Measurements from ENCODE around the gene UNC5B.

Gene UNC5B

DNA sequence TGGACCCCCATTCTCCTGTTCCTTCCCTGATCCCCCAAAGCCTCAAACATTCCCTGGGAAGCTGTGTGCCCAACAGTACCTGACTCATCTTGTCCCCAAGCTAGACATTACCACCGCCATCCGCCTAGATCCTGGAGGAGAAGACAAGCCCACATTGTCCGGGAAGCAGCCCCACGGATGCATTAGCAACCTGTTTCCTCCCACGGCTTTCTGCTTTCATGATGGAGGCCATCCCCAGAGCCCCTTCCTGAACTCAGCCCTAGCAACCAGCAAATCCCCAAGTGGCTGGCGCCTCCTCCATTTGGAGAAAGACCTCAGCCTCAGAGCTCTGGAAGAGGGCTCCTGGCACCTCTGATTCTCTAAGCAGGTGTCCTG, 104.4 kb downstream of the UNC5B start:
- H2AFZ ChIP-seq: no peak overlapping the region
- H3K36me3 ChIP-seq (ENCODE audit: control insufficient read depth, insufficient read depth, low read length): no peaks in the 10 kb centered on the region
- no peaks in the 10 kb centered on the region for H3K9me3 ChIP-seq (ENCODE audit: control insufficient read depth, low read length)
- H3K4me1 ChIP-seq: peaks cover 3% of the 10 kb centered on the region
- TF ChIP-seq, protein P1, sequence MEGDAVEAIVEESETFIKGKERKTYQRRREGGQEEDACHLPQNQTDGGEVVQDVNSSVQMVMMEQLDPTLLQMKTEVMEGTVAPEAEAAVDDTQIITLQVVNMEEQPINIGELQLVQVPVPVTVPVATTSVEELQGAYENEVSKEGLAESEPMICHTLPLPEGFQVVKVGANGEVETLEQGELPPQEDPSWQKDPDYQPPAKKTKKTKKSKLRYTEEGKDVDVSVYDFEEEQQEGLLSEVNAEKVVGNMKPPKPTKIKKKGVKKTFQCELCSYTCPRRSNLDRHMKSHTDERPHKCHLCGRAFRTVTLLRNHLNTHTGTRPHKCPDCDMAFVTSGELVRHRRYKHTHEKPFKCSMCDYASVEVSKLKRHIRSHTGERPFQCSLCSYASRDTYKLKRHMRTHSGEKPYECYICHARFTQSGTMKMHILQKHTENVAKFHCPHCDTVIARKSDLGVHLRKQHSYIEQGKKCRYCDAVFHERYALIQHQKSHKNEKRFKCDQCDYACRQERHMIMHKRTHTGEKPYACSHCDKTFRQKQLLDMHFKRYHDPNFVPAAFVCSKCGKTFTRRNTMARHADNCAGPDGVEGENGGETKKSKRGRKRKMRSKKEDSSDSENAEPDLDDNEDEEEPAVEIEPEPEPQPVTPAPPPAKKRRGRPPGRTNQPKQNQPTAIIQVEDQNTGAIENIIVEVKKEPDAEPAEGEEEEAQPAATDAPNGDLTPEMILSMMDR (IDR thresholded peaks at IDR 0.05): no peak
- H3K4me2 ChIP-seq (ENCODE audit: low read length): no peak overlapping the region
- no peaks in the 10 kb centered on the region for H3K27me3 ChIP-seq (ENCODE audit: control insufficient read depth, insufficient read depth, low read length)
- no peaks in the 10 kb centered on the region for H3K79me2 ChIP-seq
- no peak overlapping the region for H3K4me3 ChIP-seq (ENCODE audit: low read depth, low read length)
- no peak overlapping the region for H3K9ac ChIP-seq
- H3K27ac ChIP-seq: no peak overlapping the region

DNA sequence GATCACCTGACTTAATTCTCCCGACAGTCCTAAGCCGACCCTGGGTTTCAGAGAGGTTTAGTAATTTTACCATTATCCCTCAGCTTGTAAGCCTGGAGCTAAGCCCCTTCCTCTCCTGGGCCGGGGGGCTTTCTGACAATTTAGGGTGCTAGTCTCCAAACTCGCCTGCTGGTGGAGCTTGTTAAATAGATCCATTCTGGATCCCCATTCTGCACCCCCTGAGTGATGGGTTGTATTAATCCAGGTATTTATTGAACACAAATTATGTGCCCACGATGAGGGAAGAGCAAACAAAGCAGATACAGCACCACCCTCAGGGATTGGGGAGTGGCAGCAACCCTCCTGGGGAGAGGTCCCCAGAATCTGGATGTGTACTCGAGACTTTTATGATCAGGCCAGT, 105.4 kb downstream of the UNC5B start:
- Histone ChIP-seq H3K4me1 (peaks cover 3% of the 10 kb centered on the region), H3K27ac (no peak overlapping the region), H2AFZ (no peak overlapping the region), H3K9me3 (ENCODE audit: control insufficient read depth, low read length) (no peaks in the 10 kb centered on the region), H3K4me3 (ENCODE audit: low read depth, low read length) (no peak overlapping the region), H3K79me2 (no peaks in the 10 kb centered on the region), H3K9ac (no peak overlapping the region), H3K27me3 (ENCODE audit: control insufficient read depth, insufficient read depth, low read length) (no peaks in the 10 kb centered on the region), H3K36me3 (ENCODE audit: control insufficient read depth, insufficient read depth, low read length) (no peaks in the 10 kb centered on the region), H3K4me2 (ENCODE audit: low read length) (no peak overlapping the region)
- TF ChIP-seq, protein P1 (IDR thresholded peaks at IDR 0.05): no peak

DNA sequence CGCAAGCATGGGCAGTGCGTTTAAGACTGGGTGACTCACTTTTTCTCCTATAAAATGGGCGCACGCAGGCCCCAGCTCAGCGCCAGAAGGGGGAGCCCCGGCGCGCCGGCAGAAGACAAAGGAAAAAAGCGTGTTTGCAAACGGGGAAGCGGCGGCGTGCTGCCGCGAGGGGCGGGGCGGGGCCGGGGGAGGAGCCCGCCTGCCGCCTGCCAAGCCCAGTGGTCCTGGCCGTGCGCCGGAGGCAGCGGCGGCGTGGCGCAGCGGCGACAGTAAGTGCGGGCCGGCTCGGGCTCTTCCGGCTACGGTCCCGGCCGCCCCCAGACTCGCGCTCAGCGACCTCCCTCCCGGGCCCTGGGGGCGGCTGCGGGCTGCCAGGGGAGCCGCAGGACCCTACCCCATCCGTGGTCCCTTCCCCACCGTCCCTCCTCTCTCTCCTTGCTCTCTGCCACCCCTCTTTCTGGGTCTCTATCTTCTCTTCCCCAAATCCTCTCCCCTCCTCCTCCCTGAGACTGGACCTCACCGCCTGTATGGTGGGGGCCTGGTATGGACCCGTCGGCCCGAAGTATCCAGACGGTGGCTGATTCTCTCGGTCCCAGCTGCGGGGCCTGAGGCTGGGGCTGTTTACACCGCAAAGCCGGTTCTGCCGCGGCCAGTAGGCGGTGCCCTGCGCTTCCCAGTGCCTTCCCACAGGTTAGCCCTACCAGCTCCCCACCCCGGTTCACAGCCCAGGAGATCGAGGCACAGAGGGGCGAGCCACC, 106.9 kb downstream of the UNC5B start, which contains the start of gene SLC29A3:
Gene SLC29A3, plus strand, starts transcription at position 218 of the 758 bp plus-strand sequence. Its CDS starts 51 bp downstream, at position 269.
- TF ChIP-seq, protein P1 (IDR thresholded peaks at IDR 0.05): peak; percentile 66
- H2AFZ ChIP-seq: peak within 1 kb of the TSS; percentile 99
- H3K27me3 ChIP-seq (ENCODE audit: control insufficient read depth, insufficient read depth, low read length): no peaks in the 10 kb centered on the region
- no peaks in the 10 kb centered on the region for H3K79me2 ChIP-seq
- no peaks in the 10 kb centered on the region for H3K36me3 ChIP-seq (ENCODE audit: control insufficient read depth, insufficient read depth, low read length)
- peak within 1 kb of the TSS; percentile 97 for H3K4me2 ChIP-seq (ENCODE audit: low read length)
- H3K27ac ChIP-seq: peak within 1 kb of the TSS; percentile 1
- peaks cover 3% of the 10 kb centered on the region for H3K4me1 ChIP-seq
- H3K9me3 ChIP-seq (ENCODE audit: control insufficient read depth, low read length): no peaks in the 10 kb centered on the region
- no peak within 1 kb of the TSS for H3K9ac ChIP-seq
- H3K4me3 ChIP-seq (ENCODE audit: low read depth, low read length): peak within 1 kb of the TSS; percentile 90

DNA sequence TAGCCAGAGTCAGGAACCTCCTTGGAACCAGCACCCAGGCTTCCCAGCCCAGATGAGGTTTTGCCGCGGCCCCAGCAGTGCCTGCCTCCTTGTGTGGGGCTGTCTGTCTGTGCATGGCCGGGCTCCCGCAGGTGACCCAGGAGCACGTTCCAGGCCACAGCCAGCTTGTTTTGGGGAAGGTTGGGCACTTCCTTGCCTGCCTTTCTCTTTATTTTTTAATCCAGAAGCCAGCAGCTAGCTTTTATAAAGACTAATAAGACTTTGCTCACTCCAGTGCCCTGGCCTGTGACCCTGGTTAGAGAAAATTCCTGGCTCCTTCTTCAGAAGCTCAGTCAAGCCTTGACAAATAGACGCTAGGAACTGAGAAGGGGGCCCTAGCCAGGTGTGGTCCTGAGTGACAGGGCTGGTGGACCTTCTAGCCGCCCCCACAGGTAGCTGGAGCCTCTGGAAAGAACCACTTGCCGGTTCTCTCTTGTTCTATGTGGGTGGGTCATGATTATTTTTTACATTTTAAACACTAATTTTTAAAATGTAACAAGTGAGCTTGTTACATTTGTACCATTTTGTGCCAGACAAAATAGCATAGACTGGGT, 107.5 kb downstream of the UNC5B start:
- TF ChIP-seq, protein P1 (IDR thresholded peaks at IDR 0.05): no peak
- peak overlapping the region; percentile 99 for H2AFZ ChIP-seq
- no peaks in the 10 kb centered on the region for H3K27me3 ChIP-seq (ENCODE audit: control insufficient read depth, insufficient read depth, low read length)
- peak overlapping the region; percentile 97 for H3K4me2 ChIP-seq (ENCODE audit: low read length)
- H3K4me3 ChIP-seq (ENCODE audit: low read depth, low read length): peak overlapping the region; percentile 90
- H3K9ac ChIP-seq: no peak overlapping the region
- H3K27ac ChIP-seq: peak overlapping the region; percentile 1
- H3K9me3 ChIP-seq (ENCODE audit: control insufficient read depth, low read length): no peaks in the 10 kb centered on the region
- H3K79me2 ChIP-seq: no peaks in the 10 kb centered on the region
- H3K36me3 ChIP-seq (ENCODE audit: control insufficient read depth, insufficient read depth, low read length): no peaks in the 10 kb centered on the region
- no peaks in the 10 kb centered on the region for H3K4me1 ChIP-seq
